MM.1S (cell line): ENCODE measurements around the gene FAM186B.

Experiments used
- DNase-seq: peaks from one replicate; pipeline ENCODE4 v3.0.0-alpha.2; 2015
- H2AFZ ChIP-seq: fragments of 300-600 bp; sonication (generic); 2 replicates; pipeline ENCODE4 v1.6.0; 2016; ENCODE audit warnings: antibody characterized with exemption, low read length
- H3F3A ChIP-seq: fragments of 300-600 bp; sonication (generic); 2 replicates; pipeline ENCODE4 v1.6.1; 2016; ENCODE audit warnings: mild to moderate bottlenecking, antibody characterized with exemption, low read length, moderate library complexity, mixed read lengths; ENCODE audit not compliant: insufficient read depth
- H3K27ac ChIP-seq: fragments of 300-600 bp; sonication (generic); 2 replicates; pipeline ENCODE4 v1.5.1; 2016; ENCODE audit warnings: mild to moderate bottlenecking, low read length
- H3K27me3 ChIP-seq: fragments of 300-600 bp; sonication (generic); replicated peaks from 2 replicates; pipeline ENCODE4 v1.6.0; 2016; ENCODE audit warnings: low read length; ENCODE audit not compliant: insufficient read depth
- H3K36me3 ChIP-seq: fragments of 300-600 bp; sonication (generic); replicated peaks from 2 replicates; pipeline ENCODE4 v1.6.1; 2016; ENCODE audit warnings: mild to moderate bottlenecking, low read length, mixed read lengths; ENCODE audit not compliant: insufficient read depth
- H3K4me1 ChIP-seq: fragments of 300-600 bp; sonication (generic); 2 replicates; pipeline ENCODE4 v1.6.1; 2016; ENCODE audit warnings: low read length, mixed read lengths
- H3K4me2 ChIP-seq: fragments of 300-600 bp; sonication (generic); 2 replicates; pipeline ENCODE4 v1.6.0; 2016; ENCODE audit warnings: low read depth, low read length
- H3K4me3 ChIP-seq: fragments of 300-600 bp; sonication (generic); 2 replicates; pipeline ENCODE4 v1.5.1; 2016; ENCODE audit warnings: low read length, mixed read lengths
- H3K79me2 ChIP-seq: fragments of 300-600 bp; sonication (generic); 2 replicates; pipeline ENCODE4 v1.6.1; 2016; ENCODE audit warnings: mixed run types, low read length, mixed read lengths
- H3K9ac ChIP-seq: fragments of 300-600 bp; sonication (generic); 2 replicates; pipeline ENCODE4 v1.6.1; 2016; ENCODE audit warnings: low read length, mixed read lengths
- H3K9me2 ChIP-seq: fragments of 300-600 bp; sonication (generic); replicated peaks from 2 replicates; pipeline ENCODE4 v1.6.1; 2016; ENCODE audit warnings: mild to moderate bottlenecking, low read length, mixed read lengths; ENCODE audit not compliant: insufficient read depth
- H3K9me3 ChIP-seq: fragments of 300-600 bp; sonication (generic); replicated peaks from 2 replicates; pipeline ENCODE4 v1.6.1; 2016; ENCODE audit warnings: mild to moderate bottlenecking, low read length, mixed read lengths; ENCODE audit not compliant: insufficient read depth
- H4K20me1 ChIP-seq: fragments of 300-600 bp; sonication (generic); 2 replicates; pipeline ENCODE4 v1.6.1; 2016; ENCODE audit warnings: mild to moderate bottlenecking, low read length, moderate library complexity, mixed read lengths; ENCODE audit not compliant: insufficient read depth
- EZH2 ChIP-seq: fragments of 300-600 bp; sonication (generic); optimal IDR thresholded peaks from 2 replicates; pipeline ENCODE3; 2017; ENCODE audit warnings: low read depth, mild to moderate bottlenecking, antibody characterized with exemption, low read length, mixed read lengths
- EZH2phosphoT487 ChIP-seq: fragments of 300-600 bp; sonication (generic); IDR thresholded peaks from 2 replicates; pipeline ENCODE4 v1.6.1; 2018; ENCODE audit warnings: antibody characterized with exemption, low read length
- TF ChIP-seq, protein P1 (sequence below): fragments of 300-600 bp; sonication (generic); IDR thresholded peaks from 2 replicates; pipeline ENCODE4 v1.5.1; 2016; ENCODE audit warnings: antibody characterized with exemption, low read length, mixed read lengths

Gene FAM186B

DNA sequence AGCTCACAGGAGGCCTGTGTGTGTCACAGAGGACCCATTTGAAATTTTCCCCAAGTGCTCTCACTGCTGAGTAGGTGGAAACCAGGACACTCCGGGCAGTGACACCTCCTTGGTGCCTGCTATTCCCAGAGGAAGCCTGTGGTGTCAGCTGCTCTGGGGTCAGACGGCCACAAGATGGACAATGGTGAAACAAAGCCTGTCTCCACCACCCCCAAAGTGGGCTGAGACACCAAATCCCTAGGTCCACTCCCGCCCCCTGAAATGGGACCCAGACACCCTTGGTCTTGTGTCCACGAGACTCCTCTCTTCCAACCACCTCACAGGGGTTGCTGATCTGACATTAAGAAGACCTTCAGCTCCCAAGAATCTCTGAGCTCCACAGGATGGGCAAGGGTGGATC lies 59.6 kb downstream of the FAM186B start:
- Histone ChIP-seq H3K27me3 (peaks cover 32% of the 10 kb centered on the region), H3F3A (no peaks in the 10 kb centered on the region)

GRCh38 chr12:49543914-49544815 lies 61.3 kb downstream of the FAM186B start:
- H3K4me3 ChIP-seq: no peak overlapping the region

More for the DNA sequence above, 59.6 kb downstream of the FAM186B start:
- no peaks in the 10 kb centered on the region for H3K36me3 ChIP-seq
- H3K4me3 ChIP-seq: no peak overlapping the region
- TF ChIP-seq EZH2 (no peak), EZH2phosphoT487 (no peak)
- TF ChIP-seq, protein P1, sequence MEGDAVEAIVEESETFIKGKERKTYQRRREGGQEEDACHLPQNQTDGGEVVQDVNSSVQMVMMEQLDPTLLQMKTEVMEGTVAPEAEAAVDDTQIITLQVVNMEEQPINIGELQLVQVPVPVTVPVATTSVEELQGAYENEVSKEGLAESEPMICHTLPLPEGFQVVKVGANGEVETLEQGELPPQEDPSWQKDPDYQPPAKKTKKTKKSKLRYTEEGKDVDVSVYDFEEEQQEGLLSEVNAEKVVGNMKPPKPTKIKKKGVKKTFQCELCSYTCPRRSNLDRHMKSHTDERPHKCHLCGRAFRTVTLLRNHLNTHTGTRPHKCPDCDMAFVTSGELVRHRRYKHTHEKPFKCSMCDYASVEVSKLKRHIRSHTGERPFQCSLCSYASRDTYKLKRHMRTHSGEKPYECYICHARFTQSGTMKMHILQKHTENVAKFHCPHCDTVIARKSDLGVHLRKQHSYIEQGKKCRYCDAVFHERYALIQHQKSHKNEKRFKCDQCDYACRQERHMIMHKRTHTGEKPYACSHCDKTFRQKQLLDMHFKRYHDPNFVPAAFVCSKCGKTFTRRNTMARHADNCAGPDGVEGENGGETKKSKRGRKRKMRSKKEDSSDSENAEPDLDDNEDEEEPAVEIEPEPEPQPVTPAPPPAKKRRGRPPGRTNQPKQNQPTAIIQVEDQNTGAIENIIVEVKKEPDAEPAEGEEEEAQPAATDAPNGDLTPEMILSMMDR: no peak
- H3K9me3 ChIP-seq: no peaks in the 10 kb centered on the region
- H3K79me2 ChIP-seq: no peaks in the 10 kb centered on the region
- no peaks in the 10 kb centered on the region for H3K4me1 ChIP-seq
- no peak overlapping the region for H2AFZ ChIP-seq
- no peaks in the 10 kb centered on the region for H3K9me2 ChIP-seq
- H3K4me2 ChIP-seq: no peak overlapping the region
- no peak overlapping the region for H3K27ac ChIP-seq
- DNase-seq: no peak
- no peak overlapping the region for H3K9ac ChIP-seq
- H4K20me1 ChIP-seq: no peaks in the 10 kb centered on the region

GRCh38 chr12:49543221-49543913 lies 62.1 kb downstream of the FAM186B start:
- Histone ChIP-seq H3K4me3 (no peak overlapping the region), H3K4me2 (no peak overlapping the region), H3K79me2 (no peaks in the 10 kb centered on the region), H4K20me1 (no peaks in the 10 kb centered on the region), H3K27me3 (peaks cover 24% of the 10 kb centered on the region), H3K9me2 (no peaks in the 10 kb centered on the region), H2AFZ (no peak overlapping the region), H3K4me1 (no peaks in the 10 kb centered on the region), H3K27ac (no peak overlapping the region), H3K36me3 (no peaks in the 10 kb centered on the region), H3F3A (0 out of 2 replicates have a peak, but pooled peaks cover 4% of the 10 kb centered on the region), H3K9me3 (no peaks in the 10 kb centered on the region), H3K9ac (no peak overlapping the region)
- no peak for DNase-seq
- TF ChIP-seq, protein P1: no peak
- no peak for TF ChIP-seq EZH2phosphoT487
- no peak for TF ChIP-seq EZH2

More at GRCh38 chr12:49543914-49544815, 61.3 kb downstream of the FAM186B start:
- no peaks in the 10 kb centered on the region for H3K9me3 ChIP-seq
- no peak overlapping the region for H2AFZ ChIP-seq
- no peak overlapping the region for H3K9ac ChIP-seq
- H3K27ac ChIP-seq: no peak overlapping the region
- no peak for DNase-seq
- H3K4me2 ChIP-seq: no peak overlapping the region
- TF ChIP-seq EZH2phosphoT487 (no peak), EZH2 (no peak)
- TF ChIP-seq, protein P1: no peak
- no peaks in the 10 kb centered on the region for H4K20me1 ChIP-seq
- H3K27me3 ChIP-seq: peaks cover 31% of the 10 kb centered on the region
- H3K4me1 ChIP-seq: no peaks in the 10 kb centered on the region
- 0 out of 2 replicates have a peak, but pooled peaks cover 4% of the 10 kb centered on the region for H3F3A ChIP-seq
- no peaks in the 10 kb centered on the region for H3K9me2 ChIP-seq
- H3K36me3 ChIP-seq: no peaks in the 10 kb centered on the region
- no peaks in the 10 kb centered on the region for H3K79me2 ChIP-seq
